Activated naive CD8-positive, alpha-beta T cell treated with anti-CD3 and anti-CD28 coated beads, Interleukin-2, amount 50 U/mL, for 24 hours (primary cell): ENCODE data around the gene GIPC3.
A peak's percentile ranks its signal among the peaks of the same experiment; 100 is the strongest.

Experiments used
- ATAC-seq: fragments of 150-1000 bp; cut with Tn5 transposase; one replicate; pipeline ENCODE4 v1.10.0; 2021
- DNase-seq: peaks from one replicate; pipeline ENCODE4 v3.0.0; 2021
- H3K27ac Mint-ChIP-seq: one replicate; pipeline ENCODE4 v1.8.0; 2021; ENCODE audit warnings: mild to moderate bottlenecking, mixed read lengths
- H3K27me3 Mint-ChIP-seq: one replicate; pipeline ENCODE4 v1.8.0; 2021; ENCODE audit warnings: mixed read lengths
- H3K36me3 Mint-ChIP-seq: one replicate; pipeline ENCODE4 v1.8.0; 2021; ENCODE audit warnings: low read depth, mixed read lengths
- H3K4me1 Mint-ChIP-seq: one replicate; pipeline ENCODE4 v1.8.0; 2021; ENCODE audit warnings: mixed read lengths
- H3K4me3 Mint-ChIP-seq: one replicate; pipeline ENCODE4 v1.8.0; 2021; ENCODE audit warnings: mild to moderate bottlenecking, moderate library complexity, mixed read lengths
- H3K9me3 Mint-ChIP-seq: one replicate; pipeline ENCODE4 v1.8.0; 2021; ENCODE audit warnings: mixed read lengths

GIPC3 gene

GRCh38 chr19:3545669-3546034, 39.6 kb upstream of the GIPC3 start:
- Mint-ChIP-seq H3K4me1 (peaks cover 10% of the 10 kb centered on the region), H3K27me3 (no peaks in the 10 kb centered on the region), H3K4me3 (no peak overlapping the region), H3K27ac (peak overlapping the region; percentile 46), H3K36me3 (peaks cover 3% of the 10 kb centered on the region), H3K9me3 (no peaks in the 10 kb centered on the region)
- DNase-seq = no peak
- ATAC-seq = no peak

GRCh38 chr19:3546119-3546518, 39.2 kb upstream of the GIPC3 start:
- peaks cover 3% of the 10 kb centered on the region for H3K36me3 Mint-ChIP-seq
- no peak overlapping the region for H3K4me3 Mint-ChIP-seq
- no peak for DNase-seq
- H3K27ac Mint-ChIP-seq = peak overlapping the region; percentile 46
- H3K4me1 Mint-ChIP-seq = peaks cover 14% of the 10 kb centered on the region
- no peak for ATAC-seq
- no peaks in the 10 kb centered on the region for H3K9me3 Mint-ChIP-seq
- H3K27me3 Mint-ChIP-seq = no peaks in the 10 kb centered on the region

GRCh38 chr19:3547301-3547731, 38.0 kb upstream of the GIPC3 start:
- no peak for ATAC-seq
- Mint-ChIP-seq H3K4me3 (no peak overlapping the region), H3K4me1 (peaks cover 18% of the 10 kb centered on the region), H3K27ac (no peak overlapping the region), H3K9me3 (no peaks in the 10 kb centered on the region), H3K27me3 (no peaks in the 10 kb centered on the region), H3K36me3 (peaks cover 3% of the 10 kb centered on the region)
- peak; percentile 60 for DNase-seq

- Mint-ChIP-seq H3K4me3 (no peak overlapping the region), H3K4me1 (peaks cover 23% of the 10 kb centered on the region), H3K27ac (no peak overlapping the region), H3K36me3 (peaks cover 3% of the 10 kb centered on the region), H3K27me3 (no peaks in the 10 kb centered on the region), H3K9me3 (no peaks in the 10 kb centered on the region)
- DNase-seq (no peak), ATAC-seq (no peak)
Measured at GRCh38 chr19:3547767-3548282, 37.5 kb upstream of the GIPC3 start.

DNA sequence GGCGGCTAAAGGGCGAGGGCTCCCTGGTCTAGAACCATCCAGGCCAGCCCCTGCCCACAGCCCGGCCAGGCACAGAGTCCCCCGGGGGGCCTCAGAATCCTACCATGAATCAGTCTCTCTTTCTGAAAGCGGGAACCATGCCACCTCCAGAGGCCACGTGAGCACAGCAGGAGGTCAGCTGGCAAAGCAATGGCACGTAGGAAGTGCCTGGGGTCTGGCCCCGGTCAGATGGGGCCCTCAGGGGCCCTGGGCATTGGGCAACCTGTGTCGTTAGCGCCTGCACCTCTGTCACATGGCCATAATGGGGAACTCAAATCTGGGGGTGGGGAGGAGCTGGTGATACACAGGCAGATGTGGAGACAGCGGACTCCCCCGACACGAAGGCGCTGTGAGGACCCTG, 36.7 kb upstream of the GIPC3 start:
- Mint-ChIP-seq H3K36me3 (peaks cover 3% of the 10 kb centered on the region), H3K4me3 (no peak overlapping the region), H3K27me3 (no peaks in the 10 kb centered on the region), H3K4me1 (peaks cover 27% of the 10 kb centered on the region), H3K27ac (no peak overlapping the region), H3K9me3 (no peaks in the 10 kb centered on the region)
- DNase-seq = no peak
- ATAC-seq = no peak

GRCh38 chr19:3549816-3550215, 35.5 kb upstream of the GIPC3 start:
- Mint-ChIP-seq H3K27ac (no peak overlapping the region), H3K9me3 (no peaks in the 10 kb centered on the region), H3K4me1 (peaks cover 34% of the 10 kb centered on the region), H3K36me3 (peaks cover 3% of the 10 kb centered on the region), H3K27me3 (no peaks in the 10 kb centered on the region), H3K4me3 (no peak overlapping the region)
- ATAC-seq (no peak), DNase-seq (no peak)

GRCh38 chr19:3550947-3551791, 34.1 kb upstream of the GIPC3 start:
- Mint-ChIP-seq H3K36me3 (no peaks in the 10 kb centered on the region), H3K4me3 (no peak overlapping the region), H3K9me3 (no peaks in the 10 kb centered on the region), H3K27ac (peak overlapping the region; percentile 31), H3K27me3 (no peaks in the 10 kb centered on the region), H3K4me1 (peaks cover 37% of the 10 kb centered on the region)
- DNase-seq = no peak
- ATAC-seq = no peak

GRCh38 chr19:3551792-3552095, 33.5 kb upstream of the GIPC3 start:
- no peak overlapping the region for H3K4me3 Mint-ChIP-seq
- H3K9me3 Mint-ChIP-seq = no peaks in the 10 kb centered on the region
- no peaks in the 10 kb centered on the region for H3K27me3 Mint-ChIP-seq
- peaks cover 43% of the 10 kb centered on the region for H3K4me1 Mint-ChIP-seq
- H3K27ac Mint-ChIP-seq = peak overlapping the region; percentile 31
- no peak for ATAC-seq
- no peak for DNase-seq
- H3K36me3 Mint-ChIP-seq = peaks cover 1% of the 10 kb centered on the region

GRCh38 chr19:3554254-3555083, 30.8 kb upstream of the GIPC3 start:
- peaks cover 2% of the 10 kb centered on the region for H3K36me3 Mint-ChIP-seq
- no peak for ATAC-seq
- no peaks in the 10 kb centered on the region for H3K9me3 Mint-ChIP-seq
- no peak for DNase-seq
- no peaks in the 10 kb centered on the region for H3K27me3 Mint-ChIP-seq
- H3K4me3 Mint-ChIP-seq = peak overlapping the region; percentile 99
- H3K4me1 Mint-ChIP-seq = peaks cover 52% of the 10 kb centered on the region
- peak overlapping the region; percentile 80 for H3K27ac Mint-ChIP-seq

DNA sequence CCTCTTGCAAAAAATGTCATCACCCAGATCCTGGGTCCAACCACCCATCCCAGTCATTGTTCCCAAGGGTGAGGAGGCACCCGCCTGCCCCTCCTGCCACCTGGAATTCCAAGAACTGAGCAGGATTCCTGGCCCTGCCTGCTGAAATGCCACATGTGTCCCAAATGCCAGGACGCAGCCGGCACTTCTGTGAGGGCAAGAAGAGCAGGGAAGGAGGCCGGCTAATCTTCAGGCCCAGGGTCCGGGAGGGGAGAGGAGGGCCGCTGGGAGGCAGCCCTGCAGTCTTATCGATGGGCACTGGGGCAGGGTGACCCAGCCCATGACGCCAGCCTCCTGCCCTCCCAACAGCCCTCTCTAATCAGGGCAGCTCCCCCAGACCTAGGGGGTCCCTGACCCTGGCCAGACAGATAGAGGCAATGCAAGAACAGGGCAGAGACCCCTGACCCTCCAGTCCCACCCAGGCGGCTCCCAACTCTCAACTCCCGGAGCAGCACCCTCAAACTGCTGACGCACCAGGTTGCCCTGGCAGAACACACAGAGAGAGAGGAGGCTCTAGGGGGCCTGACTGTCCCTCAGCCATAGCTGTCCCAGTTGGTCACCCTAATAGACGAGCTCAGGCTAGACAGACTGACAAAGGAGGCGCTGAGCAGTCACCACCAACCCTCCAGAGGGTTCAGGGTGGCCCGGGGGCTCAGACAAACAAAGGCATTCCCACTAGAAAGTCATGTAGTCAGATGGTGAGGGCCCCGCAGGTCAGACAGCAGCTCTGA, 29.4 kb upstream of the GIPC3 start:
- H3K27ac Mint-ChIP-seq = peak overlapping the region; percentile 94
- peak overlapping the region; percentile 99 for H3K4me3 Mint-ChIP-seq
- peaks cover 2% of the 10 kb centered on the region for H3K36me3 Mint-ChIP-seq
- DNase-seq (no peak), ATAC-seq (no peak)
- peaks cover 51% of the 10 kb centered on the region for H3K4me1 Mint-ChIP-seq
- no peaks in the 10 kb centered on the region for H3K9me3 Mint-ChIP-seq
- H3K27me3 Mint-ChIP-seq = no peaks in the 10 kb centered on the region

- ATAC-seq = no peak
- Mint-ChIP-seq H3K36me3 (peaks cover 2% of the 10 kb centered on the region), H3K27ac (peak overlapping the region; percentile 94), H3K4me3 (peak overlapping the region; percentile 99), H3K9me3 (no peaks in the 10 kb centered on the region), H3K27me3 (no peaks in the 10 kb centered on the region), H3K4me1 (peaks cover 48% of the 10 kb centered on the region)
- no peak for DNase-seq
Measured at GRCh38 chr19:3556423-3556977, 28.8 kb upstream of the GIPC3 start.

- H3K4me3 Mint-ChIP-seq = peak overlapping the region; percentile 99
- peak; percentile 78 for DNase-seq
- H3K27ac Mint-ChIP-seq = peak overlapping the region; percentile 94
- no peaks in the 10 kb centered on the region for H3K27me3 Mint-ChIP-seq
- ATAC-seq = peak; percentile 55
- no peaks in the 10 kb centered on the region for H3K9me3 Mint-ChIP-seq
- H3K4me1 Mint-ChIP-seq = peaks cover 44% of the 10 kb centered on the region
- H3K36me3 Mint-ChIP-seq = peaks cover 2% of the 10 kb centered on the region
Measured at GRCh38 chr19:3556978-3557460, 28.3 kb upstream of the GIPC3 start.

- Mint-ChIP-seq H3K27me3 (no peaks in the 10 kb centered on the region), H3K9me3 (no peaks in the 10 kb centered on the region), H3K27ac (peak within 1 kb of the TSS; percentile 94), H3K4me3 (peak within 1 kb of the TSS; percentile 99), H3K36me3 (peaks cover 2% of the 10 kb centered on the region), H3K4me1 (peaks cover 41% of the 10 kb centered on the region)
- peak; percentile 89 for ATAC-seq
- DNase-seq = peak; percentile 97
Measured at GRCh38 chr19:3557461-3558248, 27.6 kb upstream of the GIPC3 start, which contains the start of gene MFSD12. TSS of gene MFSD12 (minus strand) at chr19:3557586. CDS start at chr19:3557403, 183 bp downstream.
